OCI-LY7 (cell line): ENCODE data around the gene OR2A5. TPM values are rescaled to one million over a fixed set of nuclear protein-coding genes. Genes with fewer than 3 reads are reported as not detected.

Experiments
- BruUV-seq: library from RNA; stranded (reverse); fragments of 400-500 nt; replicated peaks from 2 replicates; lab custom pipeline; 2021; lab: Mats Ljungman, UMichigan
- CTCF ChIA-PET: fragments of 300-600 bp; sonication (Branson Sonifier 250); formaldehyde crosslinking; loops from one replicate; lab custom pipeline; 2022; ENCODE audit warnings: antibody characterized with exemption; ENCODE audit not compliant: unreplicated experiment; lab: Charles Lee
- POLR2A ChIA-PET: fragments of 300-600 bp; sonication (Branson Sonifier 250); formaldehyde crosslinking; loops from one replicate; lab custom pipeline; 2022; ENCODE audit warnings: antibody characterized with exemption; lab: Charles Lee
- DNase-seq: peaks from one replicate; pipeline ENCODE4 v3.0.0-alpha.2; 2015; ENCODE audit warnings: low spot score
- H2AFZ ChIP-seq: fragments of 200-600 bp; sonication (generic), shearing (Covaris generic); 2 replicates; pipeline ENCODE4 v1.6.1; 2014; ENCODE audit warnings: mild to moderate bottlenecking, antibody characterized with exemption, low read length, moderate library complexity
- H3K27ac ChIP-seq: fragments of 200-600 bp; sonication (generic); 2 replicates; pipeline ENCODE4 v1.5.1; 2014; ENCODE audit warnings: mixed run types, low read depth, mild to moderate bottlenecking, moderate library complexity, low read length, inconsistent platforms; ENCODE audit not compliant: poor library complexity, severe bottlenecking
- H3K36me3 ChIP-seq: fragments of 200-600 bp; sonication (generic); 2 replicates; pipeline ENCODE4 v1.6.1; 2014; ENCODE audit warnings: mild to moderate bottlenecking, antibody characterized with exemption, low read length, moderate library complexity, mixed read lengths; ENCODE audit not compliant: insufficient read depth
- H3K4me1 ChIP-seq: fragments of 200-600 bp; sonication (generic); 2 replicates; pipeline ENCODE4 v1.5.1; 2014; ENCODE audit warnings: mild to moderate bottlenecking, low read length; ENCODE audit not compliant: insufficient read depth, poor library complexity, severe bottlenecking
- H3K4me2 ChIP-seq: fragments of 200-600 bp; sonication (generic); 2 replicates; pipeline ENCODE4 v1.6.1; 2014; ENCODE audit warnings: mild to moderate bottlenecking, low read length
- H3K4me3 ChIP-seq: fragments of 200-600 bp; sonication (generic); 2 replicates; pipeline ENCODE4 v1.5.1; 2014; ENCODE audit warnings: mild to moderate bottlenecking, low read depth, low read length; ENCODE audit not compliant: poor library complexity, severe bottlenecking
- H3K79me2 ChIP-seq: fragments of 200-600 bp; sonication (generic); 2 replicates; pipeline ENCODE4 v1.6.1; 2016; ENCODE audit warnings: low read depth, mild to moderate bottlenecking, low read length, moderate library complexity, mixed read lengths; ENCODE audit not compliant: insufficient read depth
- H3K9me2 ChIP-seq: fragments of 200-600 bp; sonication (generic); 2 replicates; pipeline ENCODE4 v1.6.1; 2016; ENCODE audit warnings: mild to moderate bottlenecking, low read length, mixed read lengths; ENCODE audit not compliant: insufficient read depth
- H3K9me3 ChIP-seq: fragments of 200-600 bp; sonication (generic); 2 replicates; pipeline ENCODE4 v1.6.1; 2014; ENCODE audit warnings: mild to moderate bottlenecking, mixed run types, low read length, mixed read lengths
- H4K20me1 ChIP-seq: fragments of 200-600 bp; sonication (generic); 2 replicates; pipeline ENCODE4 v1.6.1; 2014; ENCODE audit warnings: mild to moderate bottlenecking, antibody characterized with exemption, low read length, moderate library complexity, mixed read lengths; ENCODE audit not compliant: insufficient read depth
- CTCF ChIP-seq: fragments of 200-600 bp; sonication (generic); conservative IDR thresholded peaks from 2 replicates; pipeline ENCODE4 v1.5.1; 2014; ENCODE audit warnings: mild to moderate bottlenecking, antibody characterized with exemption, low read length, moderate library complexity, mixed read lengths
- EZH2phosphoT487 ChIP-seq: fragments of 200-600 bp; sonication (generic); IDR thresholded peaks from 2 replicates; pipeline ENCODE4 v1.6.1; 2018; ENCODE audit warnings: low read depth, borderline replicate concordance, mild to moderate bottlenecking, mixed run types, antibody characterized with exemption, low read length, moderate library complexity, mixed read lengths
- intact Hi-C: fragments of 100-400 bp; cut with micrococcal nuclease; formaldehyde crosslinking; loops from one replicate; pipeline ENCODE4 v1.10.0; 2022; ENCODE audit not compliant: unreplicated experiment
- total RNA-seq, 2 experiments: library from RNA; depleted of rRNA in 1 of 2; stranded (reverse); fragments of >200 nt in 1 of 2; shearing (Covaris generic) in 1 of 2; gene quantifications; 2 replicates each; pipeline ENCODE4 v1.2.3, GENCODE V29; 2014 to 2022

OR2A5 gene
- total RNA-seq, 2 experiments from 2014 or later: not detected

- TF ChIP-seq CTCF (peak; percentile 33; the same call in 1 of the 2 replicates), EZH2phosphoT487 (no peak)
- Histone ChIP-seq H3K9me2 (no peaks in the 10 kb centered on the region), H3K27ac (no peak overlapping the region), H3K36me3 (no peaks in the 10 kb centered on the region), H4K20me1 (no peaks in the 10 kb centered on the region), H3K4me3 (no peak overlapping the region), H3K9me3 (no peaks in the 10 kb centered on the region), H3K79me2 (no peaks in the 10 kb centered on the region), H3K4me1 (no peaks in the 10 kb centered on the region), H2AFZ (no peak overlapping the region), H3K4me2 (no peak overlapping the region)
- intact Hi-C loops: no loop called here
- no peak for DNase-seq
- POLR2A ChIA-PET: no interaction called here
- CTCF ChIA-PET: no interaction called here
- BruUV-seq: no TSS peak
Measured at GRCh38 chr7:144027070-144027469, 21.7 kb upstream of the OR2A5 start.

- BruUV-seq: no TSS peak
- CTCF ChIA-PET: no interaction called here
Measured at GRCh38 chr7:144027974-144028373, 20.8 kb upstream of the OR2A5 start.

GRCh38 chr7:144028547-144028946 lies 20.2 kb upstream of the OR2A5 start:
- no peaks in the 10 kb centered on the region for H4K20me1 ChIP-seq
- H3K4me3 ChIP-seq: no peak overlapping the region
- no TSS peak for BruUV-seq
- TF ChIP-seq CTCF: no peak
- no peak for TF ChIP-seq EZH2phosphoT487
- no peak overlapping the region for H3K4me2 ChIP-seq
- no peaks in the 10 kb centered on the region for H3K36me3 ChIP-seq
- H3K79me2 ChIP-seq: no peaks in the 10 kb centered on the region
- H3K27ac ChIP-seq: no peak overlapping the region
- POLR2A ChIA-PET: no interaction called here
- H3K9me3 ChIP-seq: no peaks in the 10 kb centered on the region
- no peaks in the 10 kb centered on the region for H3K9me2 ChIP-seq
- H2AFZ ChIP-seq: no peak overlapping the region
- intact Hi-C loops: no loop called here
- no peaks in the 10 kb centered on the region for H3K4me1 ChIP-seq
- CTCF ChIA-PET: no interaction called here
- no peak for DNase-seq

More at GRCh38 chr7:144027974-144028373, 20.8 kb upstream of the OR2A5 start:
- no peaks in the 10 kb centered on the region for H3K9me3 ChIP-seq
- no peaks in the 10 kb centered on the region for H3K79me2 ChIP-seq
- H3K4me2 ChIP-seq: no peak overlapping the region
- H3K36me3 ChIP-seq: no peaks in the 10 kb centered on the region
- no peak overlapping the region for H2AFZ ChIP-seq
- H3K27ac ChIP-seq: no peak overlapping the region
- TF ChIP-seq CTCF (no peak), EZH2phosphoT487 (no peak)
- H3K9me2 ChIP-seq: no peaks in the 10 kb centered on the region
- H4K20me1 ChIP-seq: no peaks in the 10 kb centered on the region
- POLR2A ChIA-PET: no interaction called here
- DNase-seq: no peak
- no peaks in the 10 kb centered on the region for H3K4me1 ChIP-seq
- intact Hi-C loops: no loop called here
- no peak overlapping the region for H3K4me3 ChIP-seq
